ENCODE data around the gene NEK10.

The NEK10 gene

GRCh38 chr3:27275441-27275990, 93.7 kb downstream of the NEK10 start:
- Histone ChIP-seq H3K27ac (no peak overlapping the region), H3K9me3 (ENCODE audit: low read depth, low read length) (no peaks in the 10 kb centered on the region), H3K36me3 (ENCODE audit: insufficient read depth, low read length) (no peaks in the 10 kb centered on the region), H3K9ac (ENCODE audit: insufficient read length) (no peak overlapping the region), H3K4me3 (no peak overlapping the region)
- TF ChIP-seq EZH2 (IDR thresholded peaks at IDR 0.05) (no peak), FOXP2 (optimal IDR thresholded peaks at IDR 0.05; ENCODE audit: control extremely low read depth, extremely low read length, insufficient read depth) (no peak), POLR2AphosphoS5 (IDR thresholded peaks at IDR 0.05; ENCODE audit: borderline replicate concordance, low read depth, low read length) (no peak)
- no peak for DNase-seq (ENCODE audit: low read depth, low spot score)

- Histone ChIP-seq H3K27ac (no peak overlapping the region), H3K36me3 (ENCODE audit: insufficient read depth, low read length) (no peaks in the 10 kb centered on the region), H3K4me3 (no peak overlapping the region), H3K9me3 (ENCODE audit: low read depth, low read length) (no peaks in the 10 kb centered on the region), H3K9ac (ENCODE audit: insufficient read length) (no peak overlapping the region)
- TF ChIP-seq POLR2AphosphoS5 (IDR thresholded peaks at IDR 0.05; ENCODE audit: borderline replicate concordance, low read depth, low read length): no peak
- no peak for TF ChIP-seq FOXP2 (optimal IDR thresholded peaks at IDR 0.05; ENCODE audit: control extremely low read depth, extremely low read length, insufficient read depth)
- no peak for TF ChIP-seq EZH2 (IDR thresholded peaks at IDR 0.05)
- DNase-seq (ENCODE audit: low read depth, low spot score): no peak
These were observed 97.3 kb downstream of the NEK10 start for GRCh38 chr3:27271890-27272289.

GRCh38 chr3:27254896-27255295, 114.3 kb downstream of the NEK10 start:
- no peak overlapping the region for H3K4me3 ChIP-seq
- H3K36me3 ChIP-seq (ENCODE audit: insufficient read depth, low read length): no peaks in the 10 kb centered on the region
- TF ChIP-seq FOXP2 (optimal IDR thresholded peaks at IDR 0.05; ENCODE audit: control extremely low read depth, extremely low read length, insufficient read depth): no peak
- no peak for TF ChIP-seq POLR2AphosphoS5 (IDR thresholded peaks at IDR 0.05; ENCODE audit: borderline replicate concordance, low read depth, low read length)
- no peak for TF ChIP-seq EZH2 (IDR thresholded peaks at IDR 0.05)
- no peak overlapping the region for H3K9ac ChIP-seq (ENCODE audit: insufficient read length)
- DNase-seq (ENCODE audit: low read depth, low spot score): no peak
- no peak overlapping the region for H3K27ac ChIP-seq
- H3K9me3 ChIP-seq (ENCODE audit: low read depth, low read length): no peaks in the 10 kb centered on the region

- no peak for DNase-seq (ENCODE audit: low read depth, low spot score)
- Histone ChIP-seq H3K27ac (no peak overlapping the region), H3K9ac (ENCODE audit: insufficient read length) (no peak overlapping the region), H3K4me3 (no peak overlapping the region), H3K9me3 (ENCODE audit: low read depth, low read length) (no peaks in the 10 kb centered on the region), H3K36me3 (ENCODE audit: insufficient read depth, low read length) (no peaks in the 10 kb centered on the region)
- TF ChIP-seq EZH2 (IDR thresholded peaks at IDR 0.05) (no peak), POLR2AphosphoS5 (IDR thresholded peaks at IDR 0.05; ENCODE audit: borderline replicate concordance, low read depth, low read length) (no peak), FOXP2 (optimal IDR thresholded peaks at IDR 0.05; ENCODE audit: control extremely low read depth, extremely low read length, insufficient read depth) (no peak)
These were observed 115.4 kb downstream of the NEK10 start for GRCh38 chr3:27253831-27254230.

- H3K9me3 ChIP-seq (ENCODE audit: low read depth, low read length): no peaks in the 10 kb centered on the region
- no peak for TF ChIP-seq FOXP2 (optimal IDR thresholded peaks at IDR 0.05; ENCODE audit: control extremely low read depth, extremely low read length, insufficient read depth)
- TF ChIP-seq POLR2AphosphoS5 (IDR thresholded peaks at IDR 0.05; ENCODE audit: borderline replicate concordance, low read depth, low read length): no peak
- TF ChIP-seq EZH2 (IDR thresholded peaks at IDR 0.05): no peak
- no peak overlapping the region for H3K4me3 ChIP-seq
- no peaks in the 10 kb centered on the region for H3K36me3 ChIP-seq (ENCODE audit: insufficient read depth, low read length)
- no peak overlapping the region for H3K9ac ChIP-seq (ENCODE audit: insufficient read length)
- no peak overlapping the region for H3K27ac ChIP-seq
- DNase-seq (ENCODE audit: low read depth, low spot score): no peak
These were observed 115.8 kb downstream of the NEK10 start for GRCh38 chr3:27253391-27253790.

- H3K9ac ChIP-seq (ENCODE audit: insufficient read length): no peak overlapping the region
- H3K9me3 ChIP-seq (ENCODE audit: low read depth, low read length): no peaks in the 10 kb centered on the region
- no peaks in the 10 kb centered on the region for H3K36me3 ChIP-seq (ENCODE audit: insufficient read depth, low read length)
- H3K27ac ChIP-seq: no peak overlapping the region
- DNase-seq (ENCODE audit: low read depth, low spot score): no peak
- no peak for TF ChIP-seq POLR2AphosphoS5 (IDR thresholded peaks at IDR 0.05; ENCODE audit: borderline replicate concordance, low read depth, low read length)
- no peak for TF ChIP-seq EZH2 (IDR thresholded peaks at IDR 0.05)
- TF ChIP-seq FOXP2 (optimal IDR thresholded peaks at IDR 0.05; ENCODE audit: control extremely low read depth, extremely low read length, insufficient read depth): no peak
- no peak overlapping the region for H3K4me3 ChIP-seq
These were observed 116.5 kb downstream of the NEK10 start for GRCh38 chr3:27252646-27253045.

- Histone ChIP-seq H3K9ac (ENCODE audit: insufficient read length) (no peak overlapping the region), H3K4me3 (no peak overlapping the region), H3K27ac (no peak overlapping the region), H3K36me3 (ENCODE audit: insufficient read depth, low read length) (no peaks in the 10 kb centered on the region), H3K9me3 (ENCODE audit: low read depth, low read length) (no peaks in the 10 kb centered on the region)
- no peak for TF ChIP-seq EZH2 (IDR thresholded peaks at IDR 0.05)
- TF ChIP-seq FOXP2 (optimal IDR thresholded peaks at IDR 0.05; ENCODE audit: control extremely low read depth, extremely low read length, insufficient read depth): no peak
- no peak for TF ChIP-seq POLR2AphosphoS5 (IDR thresholded peaks at IDR 0.05; ENCODE audit: borderline replicate concordance, low read depth, low read length)
- no peak for DNase-seq (ENCODE audit: low read depth, low spot score)
These were observed 124.8 kb downstream of the NEK10 start for GRCh38 chr3:27244374-27244773.

- Histone ChIP-seq H3K9me3 (ENCODE audit: low read depth, low read length) (no peaks in the 10 kb centered on the region), H3K36me3 (ENCODE audit: insufficient read depth, low read length) (no peaks in the 10 kb centered on the region), H3K27ac (no peak overlapping the region), H3K4me3 (no peak overlapping the region), H3K9ac (ENCODE audit: insufficient read length) (no peak overlapping the region)
- TF ChIP-seq FOXP2 (optimal IDR thresholded peaks at IDR 0.05; ENCODE audit: control extremely low read depth, extremely low read length, insufficient read depth) (no peak), POLR2AphosphoS5 (IDR thresholded peaks at IDR 0.05; ENCODE audit: borderline replicate concordance, low read depth, low read length) (no peak), EZH2 (IDR thresholded peaks at IDR 0.05) (no peak)
- no peak for DNase-seq (ENCODE audit: low read depth, low spot score)
These were observed 129.2 kb downstream of the NEK10 start for GRCh38 chr3:27239951-27240350.

- Histone ChIP-seq H3K4me3 (no peak overlapping the region), H3K27ac (no peak overlapping the region), H3K9ac (ENCODE audit: insufficient read length) (no peak overlapping the region), H3K9me3 (ENCODE audit: low read depth, low read length) (no peaks in the 10 kb centered on the region), H3K36me3 (ENCODE audit: insufficient read depth, low read length) (no peaks in the 10 kb centered on the region)
- TF ChIP-seq POLR2AphosphoS5 (IDR thresholded peaks at IDR 0.05; ENCODE audit: borderline replicate concordance, low read depth, low read length) (no peak), FOXP2 (optimal IDR thresholded peaks at IDR 0.05; ENCODE audit: control extremely low read depth, extremely low read length, insufficient read depth) (no peak), EZH2 (IDR thresholded peaks at IDR 0.05) (no peak)
- DNase-seq (ENCODE audit: low read depth, low spot score): no peak
These were observed 140.4 kb downstream of the NEK10 start for GRCh38 chr3:27228805-27229204.

All from SK-N-MC (cell line).